D341Med (cell line): Measurements from ENCODE around the gene SURF6.
A peak's percentile ranks its signal among the peaks of the same experiment; 100 is the strongest.

Experiments used
- DNase-seq: peaks from one replicate; pipeline ENCODE4 v3.0.0; 2012; ENCODE audit warnings: low spot score

SURF6 gene

GRCh38 chr9:133367778-133368177 is 31.8 kb upstream of the SURF6 start:
- DNase-seq: no peak

GRCh38 chr9:133367221-133367620 is 31.2 kb upstream of the SURF6 start:
- DNase-seq: no peak

DNA sequence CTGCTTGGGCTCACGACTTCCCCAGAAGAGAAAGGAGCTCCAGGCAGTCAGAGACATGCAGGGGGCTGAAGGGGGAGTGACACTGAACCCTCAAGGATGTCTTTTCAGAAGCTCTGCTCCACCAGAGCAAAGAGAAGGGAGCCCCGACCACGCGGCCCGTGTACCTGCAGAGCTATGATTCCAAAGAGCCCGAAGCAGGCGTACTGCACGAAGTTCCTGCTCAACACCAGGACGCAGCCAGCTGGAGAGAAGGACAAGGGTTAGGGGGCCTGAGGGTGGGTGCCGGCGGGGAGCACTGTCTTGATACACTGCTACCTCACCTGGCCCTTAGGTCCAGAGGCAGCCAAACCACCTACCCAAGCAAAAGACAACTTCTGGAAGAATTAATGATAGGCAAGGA is 30.4 kb upstream of the SURF6 start:
- no peak for DNase-seq

- DNase-seq: no peak
Measured at GRCh38 chr9:133362359-133363044, 26.5 kb upstream of the SURF6 start.

GRCh38 chr9:133361507-133362092 is 25.6 kb upstream of the SURF6 start:
- no peak for DNase-seq

DNA sequence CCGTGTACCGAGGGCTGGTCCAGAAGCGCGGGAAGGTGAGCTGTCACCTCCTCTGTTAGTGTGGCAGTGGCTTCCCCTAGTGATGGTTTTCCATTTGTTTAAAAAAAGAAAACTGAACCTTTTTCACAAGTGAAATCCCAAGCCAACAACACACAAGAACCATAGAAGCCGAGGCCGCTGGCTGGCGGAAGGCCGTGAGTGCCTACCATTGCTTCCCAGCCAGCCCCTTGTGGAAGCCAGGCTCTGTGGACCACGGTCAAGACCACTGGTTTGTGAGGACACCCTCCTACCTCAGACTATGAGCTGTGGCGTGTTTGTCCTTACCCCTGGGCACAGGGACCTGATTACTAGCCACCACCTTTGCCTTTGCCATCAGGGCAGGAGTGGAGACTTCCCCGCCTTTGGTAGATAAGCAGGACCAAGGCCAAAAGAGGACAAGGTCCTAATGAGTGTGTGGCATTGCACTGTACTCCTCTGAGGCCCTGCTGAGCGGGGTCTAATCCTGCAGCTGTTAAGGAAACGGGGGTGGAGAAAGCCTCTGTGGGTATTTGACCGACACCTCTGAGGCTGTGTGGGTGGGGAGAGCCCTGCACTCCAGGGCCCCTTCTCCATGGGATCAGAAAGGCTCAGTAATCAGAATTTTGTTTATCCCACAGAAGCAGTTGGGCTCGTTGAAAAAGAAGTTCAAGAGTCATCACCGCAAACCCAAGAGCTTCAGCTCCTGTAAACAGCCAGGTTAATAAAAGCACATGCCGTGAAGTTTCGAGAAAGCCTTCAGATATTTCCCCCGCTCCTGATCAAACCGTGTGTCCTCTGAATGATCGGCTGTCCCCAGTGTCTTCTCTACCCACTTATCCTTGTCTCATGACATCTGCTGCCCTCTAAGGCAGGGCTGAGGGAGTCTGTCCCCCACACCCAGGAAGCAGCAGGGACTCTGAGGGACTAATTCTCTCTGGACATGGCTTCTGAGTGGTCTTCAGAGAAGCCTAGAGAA is 24.7 kb upstream of the SURF6 start:
- DNase-seq: no peak

DNA sequence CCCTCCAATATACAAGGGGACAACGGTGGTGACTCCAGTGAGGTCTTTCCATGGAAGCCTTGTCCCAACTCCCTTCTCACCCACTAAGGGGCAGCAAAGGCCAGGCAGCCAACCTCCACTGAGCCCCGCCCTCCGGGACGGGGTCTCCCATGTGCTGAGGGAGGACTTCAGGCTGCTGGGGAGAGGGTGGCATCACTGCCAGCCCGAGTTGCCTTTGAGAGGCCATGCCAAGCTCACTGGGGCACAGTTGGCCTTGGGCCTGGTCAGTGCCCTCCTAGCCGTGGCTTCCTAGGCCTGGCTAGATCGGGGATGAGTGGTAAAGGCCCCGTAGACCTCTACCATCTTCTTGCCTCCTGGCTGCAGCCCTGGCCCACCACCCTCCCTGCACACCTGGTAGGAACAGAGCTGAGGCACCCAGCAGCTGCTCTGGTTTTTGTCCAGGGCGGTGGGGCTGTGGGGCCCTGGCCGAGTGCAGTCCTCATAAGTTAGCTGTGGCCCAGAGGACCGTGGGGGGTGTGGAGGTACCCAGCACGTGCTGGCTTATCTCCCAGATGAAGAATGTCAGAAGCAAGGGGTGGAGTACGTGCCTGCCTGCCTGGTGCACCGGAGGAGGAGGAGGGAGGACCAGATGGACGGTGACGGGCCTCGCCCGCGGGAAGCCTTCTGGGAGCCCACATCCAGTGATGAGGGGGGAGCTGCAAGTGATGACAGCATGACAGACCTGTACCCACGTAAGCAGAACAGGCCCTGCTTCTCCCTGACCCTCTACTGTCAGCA is 23.6 kb upstream of the SURF6 start:
- peak; percentile 67 for DNase-seq

- DNase-seq: no peak
Measured at GRCh38 chr9:133357656-133358055, 21.7 kb upstream of the SURF6 start.

GRCh38 chr9:133356391-133357091 is 20.6 kb upstream of the SURF6 start, which contains the start of the genes SURF1 and SURF2:
Gene SURF1 (minus strand): TSS chr9:133356487. CDS start chr9:133356453, 34 bp downstream.
Gene SURF2 (plus strand): TSS chr9:133356550. CDS start chr9:133356593, 43 bp downstream.
- peak; percentile 94 for DNase-seq

DNA sequence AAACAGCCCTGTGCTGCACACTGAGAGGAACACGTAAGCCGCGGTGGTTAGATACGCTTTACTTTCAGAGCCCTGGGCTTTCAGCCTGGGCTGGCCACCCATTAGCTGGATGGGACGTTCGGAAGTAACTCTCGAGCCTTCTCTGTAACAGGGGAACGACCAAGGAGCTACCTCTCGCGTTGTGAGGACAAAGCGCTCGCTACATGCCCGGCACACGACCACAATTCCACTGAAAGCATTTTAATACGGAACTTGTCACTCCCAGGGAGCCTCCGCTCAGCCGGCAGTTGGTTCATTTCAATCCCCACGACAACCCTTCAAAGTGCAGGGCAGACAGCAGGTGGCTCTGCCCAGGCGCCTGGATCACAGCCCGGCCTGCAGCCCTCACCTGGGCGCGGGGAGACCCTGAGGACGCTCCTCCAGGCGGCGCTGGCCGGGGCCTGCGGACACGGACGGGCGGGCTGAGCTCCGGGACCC is 19.9 kb upstream of the SURF6 start:
- no peak for DNase-seq

DNA sequence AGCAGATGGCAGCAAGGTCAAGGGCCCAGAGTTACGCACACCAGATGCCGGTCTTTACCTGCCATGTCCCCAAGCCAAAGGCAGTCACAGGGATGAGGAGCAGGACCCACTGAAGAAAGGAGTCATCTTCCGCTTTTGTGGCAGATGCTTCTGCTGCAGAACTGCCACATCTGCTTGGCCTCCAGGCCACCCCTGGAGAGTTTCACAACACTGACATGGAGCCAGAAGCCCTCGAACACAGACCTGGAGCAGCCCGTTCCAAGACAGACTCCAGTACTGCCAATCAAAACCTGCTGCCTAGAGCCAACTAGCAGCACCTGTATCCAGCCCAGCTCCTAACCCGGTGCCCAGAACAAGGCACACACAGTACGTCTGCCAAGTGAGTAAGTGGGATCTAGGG is 18.8 kb upstream of the SURF6 start:
- DNase-seq: no peak

GRCh38 chr9:133353548-133353947 is 17.6 kb upstream of the SURF6 start:
- DNase-seq: no peak

GRCh38 chr9:133352635-133353340 is 16.8 kb upstream of the SURF6 start:
- no peak for DNase-seq

- DNase-seq: no peak
Measured at GRCh38 chr9:133351908-133352634, 16.1 kb upstream of the SURF6 start.

DNA sequence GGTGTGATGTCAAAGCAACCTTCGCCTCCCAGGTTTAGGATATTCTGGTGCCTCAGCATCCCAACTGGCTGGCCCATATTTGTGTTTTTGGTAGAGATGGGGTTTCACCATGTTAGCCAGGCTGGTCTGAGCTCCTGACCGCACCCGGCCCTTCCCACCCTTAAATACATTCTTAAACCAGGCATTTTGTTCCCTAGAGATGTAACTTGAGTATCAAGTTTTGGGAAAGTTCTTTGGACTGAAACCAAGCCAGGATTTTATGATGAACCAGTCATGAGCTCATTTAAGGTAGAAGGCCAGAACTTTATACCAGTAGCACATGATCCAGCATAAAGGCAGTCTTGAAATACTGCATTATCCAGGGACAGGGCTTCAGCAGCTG is 15.5 kb upstream of the SURF6 start:
- no peak for DNase-seq

- DNase-seq: no peak
Measured at GRCh38 chr9:133349965-133350616, 14.1 kb upstream of the SURF6 start.

DNA sequence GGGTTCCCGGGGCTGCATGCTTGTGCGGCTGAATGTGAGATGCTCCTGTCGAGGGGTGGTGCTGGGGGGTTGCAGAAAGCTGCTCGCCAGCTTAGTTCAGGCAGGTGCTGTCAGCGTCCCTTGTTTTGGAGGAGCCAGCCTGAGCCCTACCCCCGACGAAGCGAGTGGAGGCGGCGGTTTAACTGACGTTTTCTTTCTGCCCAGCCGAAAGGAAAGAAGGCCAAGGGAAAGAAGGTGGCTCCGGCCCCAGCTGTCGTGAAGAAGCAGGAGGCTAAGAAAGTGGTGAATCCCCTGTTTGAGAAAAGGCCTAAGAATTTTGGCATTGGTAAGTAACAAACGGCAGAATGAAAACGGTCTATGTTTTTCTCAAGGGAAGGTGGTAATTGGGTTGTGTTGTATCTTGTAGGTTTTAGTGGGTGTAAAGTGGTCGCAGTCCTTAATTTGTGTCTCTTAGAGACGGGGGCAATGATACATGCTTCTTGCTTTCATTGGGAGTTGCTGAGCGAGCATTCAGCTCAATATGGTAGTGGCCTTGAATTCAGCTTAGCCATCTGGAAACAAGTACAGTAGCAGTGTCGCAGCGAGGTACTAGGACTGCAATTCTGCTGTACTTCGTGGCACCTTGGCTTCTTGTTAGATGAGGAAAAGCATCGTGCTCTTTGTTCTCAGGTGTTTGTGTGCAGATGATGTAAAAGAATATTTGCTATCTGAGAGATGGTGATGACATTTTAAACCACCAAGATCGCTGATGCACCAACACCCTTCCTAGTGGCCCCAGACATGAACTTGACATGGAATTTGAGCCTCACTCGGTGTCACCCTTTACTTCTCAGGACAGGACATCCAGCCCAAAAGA is 13.0 kb upstream of the SURF6 start:
- DNase-seq: no peak
